Adrenal gland (tissue), 5 donors: ENCODE data around the gene MBD3L4.

Experiments
- POLR2A ChIP-seq, 2 donors: fragments of 450-650 bp; IDR thresholded peaks; one replicate each; pipeline ENCODE4 v1.6.1; 2017; ENCODE audit warnings: antibody characterized with exemption in 2 of 2, mild to moderate bottlenecking in 2 of 2, moderate library complexity in 1 of 2
- TF ChIP-seq, protein P1 (sequence below), 6 experiments: fragments of 450-650 bp in 4 of 6; fragments of 200-600 bp in 2 of 6; sonication (generic) in 1 of 6; IDR thresholded peaks; 1 replicate in 5 of 6; 2 replicates in 1 of 6; pipeline versions ENCODE4 v1.5.1 to v1.8.0; 2016 to 2021; ENCODE audit warnings: antibody characterized with exemption in 6 of 6, mild to moderate bottlenecking in 2 of 6, moderate library complexity in 1 of 6
- donor health status: DM: no; HTN: no; CAD: no.

- TF ChIP-seq, protein P1, sequence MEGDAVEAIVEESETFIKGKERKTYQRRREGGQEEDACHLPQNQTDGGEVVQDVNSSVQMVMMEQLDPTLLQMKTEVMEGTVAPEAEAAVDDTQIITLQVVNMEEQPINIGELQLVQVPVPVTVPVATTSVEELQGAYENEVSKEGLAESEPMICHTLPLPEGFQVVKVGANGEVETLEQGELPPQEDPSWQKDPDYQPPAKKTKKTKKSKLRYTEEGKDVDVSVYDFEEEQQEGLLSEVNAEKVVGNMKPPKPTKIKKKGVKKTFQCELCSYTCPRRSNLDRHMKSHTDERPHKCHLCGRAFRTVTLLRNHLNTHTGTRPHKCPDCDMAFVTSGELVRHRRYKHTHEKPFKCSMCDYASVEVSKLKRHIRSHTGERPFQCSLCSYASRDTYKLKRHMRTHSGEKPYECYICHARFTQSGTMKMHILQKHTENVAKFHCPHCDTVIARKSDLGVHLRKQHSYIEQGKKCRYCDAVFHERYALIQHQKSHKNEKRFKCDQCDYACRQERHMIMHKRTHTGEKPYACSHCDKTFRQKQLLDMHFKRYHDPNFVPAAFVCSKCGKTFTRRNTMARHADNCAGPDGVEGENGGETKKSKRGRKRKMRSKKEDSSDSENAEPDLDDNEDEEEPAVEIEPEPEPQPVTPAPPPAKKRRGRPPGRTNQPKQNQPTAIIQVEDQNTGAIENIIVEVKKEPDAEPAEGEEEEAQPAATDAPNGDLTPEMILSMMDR (IDR thresholded peaks at IDR 0.05): no peak
- no peak for TF ChIP-seq POLR2A (IDR thresholded peaks at IDR 0.05)
Observed at GRCh38 chr19:7063764-7064418, 23.9 kb upstream of the MBD3L4 start.
